ENCODE results near the gene FLNA.
"Not testable (repeated sequence)": the region's sequence is repeated elsewhere in the genome, so short reads cannot be mapped to it uniquely, and the experiment has no call there.

Gene FLNA, protein sequence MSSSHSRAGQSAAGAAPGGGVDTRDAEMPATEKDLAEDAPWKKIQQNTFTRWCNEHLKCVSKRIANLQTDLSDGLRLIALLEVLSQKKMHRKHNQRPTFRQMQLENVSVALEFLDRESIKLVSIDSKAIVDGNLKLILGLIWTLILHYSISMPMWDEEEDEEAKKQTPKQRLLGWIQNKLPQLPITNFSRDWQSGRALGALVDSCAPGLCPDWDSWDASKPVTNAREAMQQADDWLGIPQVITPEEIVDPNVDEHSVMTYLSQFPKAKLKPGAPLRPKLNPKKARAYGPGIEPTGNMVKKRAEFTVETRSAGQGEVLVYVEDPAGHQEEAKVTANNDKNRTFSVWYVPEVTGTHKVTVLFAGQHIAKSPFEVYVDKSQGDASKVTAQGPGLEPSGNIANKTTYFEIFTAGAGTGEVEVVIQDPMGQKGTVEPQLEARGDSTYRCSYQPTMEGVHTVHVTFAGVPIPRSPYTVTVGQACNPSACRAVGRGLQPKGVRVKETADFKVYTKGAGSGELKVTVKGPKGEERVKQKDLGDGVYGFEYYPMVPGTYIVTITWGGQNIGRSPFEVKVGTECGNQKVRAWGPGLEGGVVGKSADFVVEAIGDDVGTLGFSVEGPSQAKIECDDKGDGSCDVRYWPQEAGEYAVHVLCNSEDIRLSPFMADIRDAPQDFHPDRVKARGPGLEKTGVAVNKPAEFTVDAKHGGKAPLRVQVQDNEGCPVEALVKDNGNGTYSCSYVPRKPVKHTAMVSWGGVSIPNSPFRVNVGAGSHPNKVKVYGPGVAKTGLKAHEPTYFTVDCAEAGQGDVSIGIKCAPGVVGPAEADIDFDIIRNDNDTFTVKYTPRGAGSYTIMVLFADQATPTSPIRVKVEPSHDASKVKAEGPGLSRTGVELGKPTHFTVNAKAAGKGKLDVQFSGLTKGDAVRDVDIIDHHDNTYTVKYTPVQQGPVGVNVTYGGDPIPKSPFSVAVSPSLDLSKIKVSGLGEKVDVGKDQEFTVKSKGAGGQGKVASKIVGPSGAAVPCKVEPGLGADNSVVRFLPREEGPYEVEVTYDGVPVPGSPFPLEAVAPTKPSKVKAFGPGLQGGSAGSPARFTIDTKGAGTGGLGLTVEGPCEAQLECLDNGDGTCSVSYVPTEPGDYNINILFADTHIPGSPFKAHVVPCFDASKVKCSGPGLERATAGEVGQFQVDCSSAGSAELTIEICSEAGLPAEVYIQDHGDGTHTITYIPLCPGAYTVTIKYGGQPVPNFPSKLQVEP (N-terminal part only)

GRCh38 chrX:154374313-154375155 is at the start of gene FLNA:
FLNA (minus strand) TSS chrX:154374634; CDS start chrX:154371245, 3,389 bp downstream.
- no peak for DNase-seq (ENCODE audit: low read depth in 2 of 2, low spot score in 1 of 2)

GRCh38 chrX:154420402-154420756 is 45.9 kb upstream of the FLNA start:
- no peak for DNase-seq (ENCODE audit: low read depth in 2 of 2, low spot score in 1 of 2)

DNA sequence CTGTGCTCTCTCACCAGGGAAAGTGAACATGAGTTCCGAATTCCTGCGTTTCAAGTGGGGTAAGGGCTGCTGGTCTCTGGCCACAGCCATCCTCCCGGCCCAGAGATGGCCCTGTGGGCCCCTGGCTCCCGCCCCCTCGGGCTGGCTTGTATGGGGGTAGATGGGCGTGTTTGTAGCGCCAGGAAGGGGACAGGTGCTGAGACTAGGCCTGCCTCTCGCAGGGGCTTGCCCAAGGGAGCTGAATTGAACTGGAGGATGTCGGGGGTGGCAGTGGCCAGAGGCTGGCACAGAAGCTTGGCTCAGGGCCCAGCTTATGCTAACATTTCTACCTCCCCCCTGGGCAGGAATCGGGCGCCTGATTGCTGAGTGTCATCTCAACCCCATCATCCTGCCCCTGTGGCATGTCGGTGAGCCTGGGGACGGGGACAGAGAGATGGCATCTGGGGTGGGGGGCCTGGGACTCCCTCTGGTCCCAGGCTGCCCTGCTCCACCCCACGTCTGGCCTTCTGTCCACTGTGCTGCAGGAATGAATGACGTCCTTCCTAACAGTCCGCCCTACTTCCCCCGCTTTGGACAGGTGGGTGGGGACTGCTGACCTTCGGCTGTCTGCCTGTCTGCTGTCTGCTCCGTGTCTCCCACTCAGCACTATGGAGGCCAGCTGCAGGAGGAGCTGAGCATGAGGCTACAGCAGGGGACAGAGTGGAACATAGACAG is 45.4 kb upstream of the FLNA start:
- DNase-seq (ENCODE audit: low read depth in 2 of 2, low spot score in 1 of 2) = no peak

- no peak for DNase-seq (ENCODE audit: low read depth in 2 of 2, low spot score in 1 of 2)
Measured at GRCh38 chrX:154419189-154419588, 44.8 kb upstream of the FLNA start.

DNA sequence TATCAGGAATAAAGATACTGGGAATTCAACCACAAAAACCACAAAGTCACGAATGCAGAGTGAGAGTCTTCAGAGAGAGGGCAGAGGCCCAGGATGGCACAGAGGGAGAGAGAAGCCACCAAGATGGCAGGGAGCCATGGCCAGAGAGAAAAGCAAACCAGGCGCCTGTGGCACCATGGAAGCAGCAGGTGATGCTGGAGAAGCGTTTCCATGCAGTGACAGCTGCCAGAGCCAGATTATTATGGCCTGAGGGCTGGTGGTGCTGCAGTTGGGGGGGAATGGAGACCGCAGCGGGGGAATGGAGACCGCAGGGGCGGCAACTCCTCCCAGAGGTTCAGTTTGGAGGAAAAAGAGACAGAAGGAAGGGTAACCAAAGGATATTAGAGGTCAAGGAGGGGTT is 42.7 kb upstream of the FLNA start:
- no peak for DNase-seq (ENCODE audit: low read depth in 2 of 2, low spot score in 1 of 2)

DNA sequence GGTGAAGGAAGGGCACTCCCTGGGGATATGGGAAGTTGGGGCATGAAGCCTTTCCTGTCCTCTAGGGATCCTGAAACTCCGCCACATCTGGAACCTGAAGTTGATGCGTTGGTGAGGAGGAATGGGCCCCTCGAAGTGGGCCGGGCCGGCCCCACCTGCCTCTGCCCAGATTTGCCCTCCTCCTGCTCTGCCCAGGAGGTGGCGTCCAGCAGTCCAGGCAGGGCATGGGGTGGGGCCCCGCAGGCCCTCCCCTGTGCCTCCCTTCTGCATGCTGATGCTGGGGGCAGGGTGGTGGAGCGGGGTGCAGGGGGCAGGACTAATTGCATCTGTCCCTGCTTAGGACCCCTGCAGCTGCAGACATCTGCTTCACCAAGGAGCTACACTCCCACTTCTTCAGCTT is 38.7 kb upstream of the FLNA start:
- no peak for DNase-seq (ENCODE audit: low read depth in 2 of 2, low spot score in 1 of 2)

GRCh38 chrX:154412468-154412867 is 38.0 kb upstream of the FLNA start:
- DNase-seq (ENCODE audit: low read depth in 2 of 2, low spot score in 1 of 2) = no peak

DNA sequence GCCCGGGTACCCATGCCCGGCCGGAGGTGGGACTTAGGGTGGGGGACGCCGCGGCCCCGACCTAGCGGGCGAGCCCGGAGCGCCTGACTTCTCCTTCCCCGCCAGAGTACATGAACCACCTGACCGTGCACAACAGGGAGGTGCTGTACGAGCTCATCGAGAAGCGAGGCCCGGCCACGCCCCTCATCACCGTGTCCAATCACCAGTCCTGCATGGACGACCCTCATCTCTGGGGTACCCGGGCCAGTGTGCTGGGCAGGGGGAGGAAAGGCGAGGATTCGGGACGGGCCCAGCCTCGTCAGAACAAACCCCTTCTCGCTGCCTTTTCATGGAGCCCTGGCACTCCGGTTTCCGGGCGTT is 37.5 kb upstream of the FLNA start:
- DNase-seq (ENCODE audit: low read depth in 2 of 2, low spot score in 1 of 2) = no peak

DNA sequence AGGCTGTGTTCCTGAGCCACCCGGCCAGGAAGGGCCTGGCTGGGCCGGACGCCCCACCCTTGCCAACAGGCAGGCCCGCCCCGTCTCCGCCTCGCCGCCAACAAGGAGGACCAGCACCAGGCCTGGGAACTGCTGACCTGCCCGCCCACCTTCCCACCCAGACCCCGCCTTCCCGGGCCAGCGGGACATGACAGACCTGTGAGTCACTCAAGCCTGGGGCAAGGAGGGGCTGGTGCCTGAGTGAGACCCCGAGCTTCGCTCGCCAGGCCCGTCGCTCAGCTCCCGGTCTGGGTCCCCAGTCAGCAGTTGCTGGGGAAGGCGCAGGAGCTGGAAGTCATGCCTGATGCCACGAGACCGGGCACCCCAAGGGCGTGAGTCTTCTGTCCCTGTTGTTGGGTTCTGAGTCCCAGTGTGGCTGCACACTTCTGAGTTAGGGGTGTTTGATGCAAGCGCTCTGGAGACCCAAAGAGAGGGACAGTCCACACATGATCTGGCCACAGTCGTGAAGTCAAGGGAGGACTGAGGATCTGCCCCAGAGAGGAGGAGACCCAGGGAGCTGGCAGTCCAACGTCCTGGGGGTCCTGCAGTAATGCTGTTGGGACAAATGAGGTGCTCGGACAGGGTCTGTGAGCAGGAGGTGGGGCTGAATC is 34.9 kb upstream of the FLNA start, which contains the start of gene DNASE1L1:
Gene DNASE1L1, minus strand, starts transcription at position 33 of the 650 bp plus-strand sequence. CDS start 3,686 bp downstream, outside the sequence.
- DNase-seq (ENCODE audit: low read depth in 2 of 2, low spot score in 1 of 2) = no peak

DNA sequence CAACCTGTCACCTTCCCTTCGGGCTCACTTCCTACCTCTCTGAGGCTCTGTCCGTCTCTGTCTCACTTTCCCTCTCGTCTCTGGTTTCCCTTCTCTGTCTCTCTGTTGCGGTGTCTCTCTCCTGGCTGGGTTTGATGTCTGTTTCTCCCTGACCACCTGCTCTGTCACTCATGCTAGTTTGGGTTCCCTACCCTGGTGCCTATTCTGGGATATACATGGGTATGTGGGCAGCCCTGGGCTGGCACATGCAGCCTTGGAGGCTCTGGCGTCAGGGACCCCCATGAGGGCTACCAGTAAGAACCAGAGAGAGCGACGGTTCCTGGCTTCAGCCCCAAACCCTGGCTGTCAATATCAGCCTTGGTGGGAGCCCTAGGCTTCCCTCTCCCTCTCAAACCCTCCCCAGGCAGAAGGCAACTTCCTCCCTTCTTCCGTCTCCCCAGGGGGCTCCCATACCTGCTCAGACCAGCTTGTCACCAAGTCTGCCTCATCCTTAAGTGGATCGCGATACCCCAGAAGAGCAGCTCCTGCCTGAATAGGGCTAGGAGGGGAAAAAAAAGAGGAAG is 34.3 kb upstream of the FLNA start:
- no peak for DNase-seq (ENCODE audit: low read depth in 2 of 2, low spot score in 1 of 2)

DNA sequence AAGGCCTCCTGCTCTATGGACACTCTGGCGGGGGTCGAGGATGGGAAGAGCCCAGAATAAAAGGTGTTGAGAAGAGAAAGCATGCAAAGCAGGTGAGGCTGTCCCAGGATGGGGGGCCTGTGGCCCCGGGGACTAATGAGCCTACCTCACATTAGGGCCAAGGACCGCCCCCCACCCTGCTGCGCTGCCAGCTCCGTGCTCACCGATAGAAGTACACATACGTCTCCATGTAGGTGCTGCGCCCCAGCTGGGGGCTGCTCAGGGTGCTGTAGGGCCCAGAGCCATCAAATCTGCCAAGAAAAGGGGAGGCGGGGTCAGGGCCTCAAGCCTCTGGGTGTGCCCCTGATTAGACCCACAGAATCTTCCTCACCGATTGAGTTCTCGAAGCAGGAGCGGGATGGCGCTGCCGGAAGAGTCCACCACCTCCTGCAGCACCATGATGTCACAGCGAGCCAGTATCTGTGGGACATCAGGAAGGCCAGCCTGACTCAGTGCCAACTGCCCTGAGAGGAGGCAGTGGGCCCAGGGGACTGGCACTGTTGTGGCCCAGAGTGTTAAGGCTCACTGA is 30.3 kb upstream of the FLNA start:
- DNase-seq (ENCODE audit: low read depth in 2 of 2, low spot score in 1 of 2) = no peak

DNA sequence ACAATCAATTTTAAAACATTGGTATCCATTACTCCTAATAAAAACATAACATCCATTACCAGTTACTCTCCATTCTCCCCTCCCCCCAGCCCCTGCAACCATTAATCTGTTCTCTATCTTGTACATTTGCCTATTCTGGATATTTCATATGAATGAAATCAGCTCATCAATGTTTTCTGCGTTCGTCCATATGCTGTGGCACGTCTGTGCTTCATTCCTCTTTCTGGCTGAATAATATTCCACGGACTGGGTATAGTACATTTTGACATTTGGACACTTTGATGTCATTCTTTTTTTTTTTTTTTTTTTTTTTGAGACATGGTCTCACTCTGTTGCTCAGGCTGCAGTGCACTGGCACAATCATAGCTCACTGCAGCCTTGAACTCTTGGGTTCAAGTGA is 29.4 kb upstream of the FLNA start:
- no peak for DNase-seq (ENCODE audit: low read depth in 2 of 2, low spot score in 1 of 2)

DNA sequence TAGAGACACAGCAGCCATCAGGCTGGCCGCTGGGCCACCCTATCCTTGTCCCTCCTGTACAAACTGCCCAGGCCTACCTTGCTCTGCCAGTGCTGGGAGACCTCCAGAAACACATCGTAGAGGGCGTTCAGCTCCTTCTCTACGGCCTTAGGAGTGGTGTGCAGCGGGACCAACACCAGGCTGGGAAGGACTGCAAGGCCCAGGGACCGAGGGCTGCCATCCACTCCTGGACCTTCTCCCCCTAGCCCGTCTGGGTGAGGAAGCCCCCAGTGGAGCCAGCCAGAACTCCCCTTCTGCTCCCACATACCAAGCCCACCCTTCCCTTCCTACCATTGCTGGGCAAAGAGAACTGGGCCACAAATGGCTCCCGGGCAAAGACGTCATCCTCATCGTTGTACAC is 28.8 kb upstream of the FLNA start:
- no peak for DNase-seq (ENCODE audit: low read depth in 2 of 2, low spot score in 1 of 2)

- DNase-seq (ENCODE audit: low read depth in 2 of 2, low spot score in 1 of 2) = no peak
Measured at GRCh38 chrX:154402622-154403127, 28.2 kb upstream of the FLNA start.

DNA sequence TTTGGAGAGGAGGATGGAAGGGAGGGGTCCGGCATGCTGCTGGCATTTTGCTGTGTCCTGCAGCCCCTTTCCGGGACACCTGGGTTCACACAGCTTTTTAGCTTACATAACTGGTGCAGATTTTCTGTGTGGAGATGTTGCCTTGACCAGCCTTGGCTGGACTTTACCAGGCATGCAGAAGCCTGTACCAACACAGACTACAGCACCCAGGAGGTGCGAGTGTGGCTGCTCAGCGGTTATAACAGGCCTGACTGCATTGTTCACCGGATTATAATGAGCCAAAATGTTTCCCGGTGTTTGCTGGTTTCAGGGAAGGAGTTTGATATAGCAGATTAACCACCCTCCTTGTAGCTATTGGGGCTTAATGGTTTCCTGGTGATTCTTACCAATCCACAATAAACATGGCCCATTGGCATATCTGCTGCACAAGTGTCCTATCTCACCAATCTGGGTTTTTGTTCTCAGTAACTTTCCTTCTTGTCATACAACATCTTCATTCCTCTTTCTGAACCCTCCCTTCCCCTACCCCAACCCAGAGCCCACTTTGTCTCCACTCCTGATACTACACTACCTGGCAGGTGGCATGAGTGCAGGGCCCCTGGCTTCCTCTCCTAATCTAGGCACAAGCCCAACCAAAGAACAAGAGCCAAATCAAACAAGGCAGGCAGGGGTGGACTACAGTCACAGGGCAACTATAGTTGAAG is 27.6 kb upstream of the FLNA start:
- no peak for DNase-seq (ENCODE audit: low read depth in 2 of 2, low spot score in 1 of 2)

- DNase-seq (ENCODE audit: low read depth in 2 of 2, low spot score in 1 of 2) = no peak
Measured at GRCh38 chrX:154401045-154401799, 26.8 kb upstream of the FLNA start.

DNA sequence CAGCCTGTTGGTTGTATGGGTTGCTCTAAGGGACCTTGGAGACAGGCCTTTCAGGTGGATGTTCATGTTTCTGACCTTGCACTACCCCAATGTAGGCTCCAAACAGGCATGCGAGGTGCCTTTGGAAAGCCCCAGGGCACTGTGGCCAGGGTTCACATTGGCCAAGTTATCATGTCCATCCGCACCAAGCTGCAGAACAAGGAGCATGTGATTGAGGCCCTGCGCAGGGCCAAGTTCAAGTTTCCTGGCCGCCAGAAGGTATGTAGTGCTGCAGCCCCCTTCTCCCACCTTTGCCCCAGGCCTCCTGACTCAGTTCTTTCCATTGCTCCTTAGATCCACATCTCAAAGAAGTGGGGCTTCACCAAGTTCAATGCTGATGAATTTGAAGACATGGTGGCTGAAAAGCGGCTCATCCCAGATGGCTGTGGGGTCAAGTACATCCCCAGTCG is 26.0 kb upstream of the FLNA start:
- not testable (repeated sequence) for DNase-seq (ENCODE audit: low read depth in 2 of 2, low spot score in 1 of 2)

Data from stimulated activated CD8-positive, alpha-beta memory T cell treated with anti-CD3 and anti-CD28 coated beads, Interleukin-4, amount 100 ng/mL, for 4 hours (primary cell).